IMR-90 (cell line): ENCODE results near the gene PSME3. TPM values are rescaled to one million over a fixed set of nuclear protein-coding genes. Genes with fewer than 3 reads are reported as not detected.
A peak's percentile ranks its signal among the peaks of the same experiment; 100 is the strongest.

Experiments
- ATAC-seq: fragments of 200-7000 bp; cut with Tn5 transposase; 2 replicates; pipeline ENCODE4 v1.9.1; 2020; ENCODE audit warnings: low read depth, mild to moderate bottlenecking, moderate library complexity
- BruUV-seq: library from RNA; stranded (reverse); fragments of 400-500 nt; replicated peaks from 2 replicates; lab custom pipeline; 2021; lab: Mats Ljungman, UMichigan
- CTCF ChIA-PET: fragments of 300-600 bp; formaldehyde crosslinking; extraction: SDS; loops from one replicate; lab custom pipeline; 2021; ENCODE audit warnings: antibody characterized with exemption; lab: Yijun Ruan, JAX
- POLR2A ChIA-PET: fragments of 300-600 bp; sonication (Branson Sonifier 250); formaldehyde crosslinking; loops from one replicate; lab custom pipeline; 2022; ENCODE audit warnings: antibody characterized with exemption; ENCODE audit not compliant: unreplicated experiment; lab: Charles Lee
- DNase-seq: peaks from one replicate; pipeline ENCODE4 v3.0.0; 2013
- H2AFZ ChIP-seq: replicated peaks from 2 replicates; pipeline ENCODE3; 2013; ENCODE audit warnings: low read length, mild to moderate bottlenecking; ENCODE audit not compliant: poor library complexity
- H2AK5ac ChIP-seq: 2 replicates; pipeline ENCODE4 v1.6.1; 2013; ENCODE audit warnings: low read depth, low read length, inconsistent platforms
- H2AK9ac ChIP-seq: replicated peaks from 2 replicates; pipeline ENCODE3; 2013; ENCODE audit warnings: mild to moderate bottlenecking, low read depth, low read length, moderate library complexity; ENCODE audit not compliant: poor library complexity
- H2BK120ac ChIP-seq: 2 replicates; pipeline ENCODE4 v1.6.1; 2013; ENCODE audit warnings: low read depth, low read length, inconsistent platforms
- H2BK15ac ChIP-seq: 3 replicates; pipeline ENCODE4 v1.6.1; 2013; ENCODE audit warnings: low read depth, low read length, inconsistent platforms
- H2BK20ac ChIP-seq: 2 replicates; pipeline ENCODE4 v1.6.1; 2013; ENCODE audit warnings: low read depth, mild to moderate bottlenecking, inconsistent platforms, low read length, moderate library complexity
- H2BK5ac ChIP-seq: 2 replicates; pipeline ENCODE4 v1.6.1; 2013; ENCODE audit warnings: mild to moderate bottlenecking, low read depth, low read length, inconsistent platforms; ENCODE audit not compliant: poor library complexity, severe bottlenecking
- H3K14ac ChIP-seq: replicated peaks from 2 replicates; pipeline ENCODE4 v1.6.1; 2013; ENCODE audit warnings: low read depth, low read length, inconsistent platforms
- H3K18ac ChIP-seq: 2 replicates; pipeline ENCODE4 v1.6.1; 2013; ENCODE audit warnings: low read depth, low read length, control low read depth
- H3K23ac ChIP-seq: 2 replicates; pipeline ENCODE4 v1.6.1; 2013; ENCODE audit warnings: low read depth, low read length, inconsistent platforms
- H3K27ac ChIP-seq: 2 replicates; pipeline ENCODE4 v1.5.1; 2013; ENCODE audit warnings: mild to moderate bottlenecking, control low read depth, low read length; ENCODE audit not compliant: insufficient read depth
- H3K27me3 ChIP-seq: 2 replicates; pipeline ENCODE4 v1.6.1; 2013; ENCODE audit warnings: low read length; ENCODE audit not compliant: control insufficient read depth, insufficient read depth
- H3K36me3 ChIP-seq: 2 replicates; pipeline ENCODE4 v1.6.1; 2013; ENCODE audit warnings: low read length, mixed read lengths; ENCODE audit not compliant: control insufficient read depth, insufficient read depth
- H3K4ac ChIP-seq: 2 replicates; pipeline ENCODE4 v1.6.1; 2013; ENCODE audit warnings: low read depth, low read length, inconsistent platforms
- H3K4me1 ChIP-seq: 2 replicates; pipeline ENCODE4 v1.6.1; 2013; ENCODE audit warnings: low read length, mixed read lengths; ENCODE audit not compliant: control insufficient read depth, insufficient read depth
- H3K4me2 ChIP-seq: 2 replicates; pipeline ENCODE4 v1.6.1; 2013; ENCODE audit warnings: low read depth, mild to moderate bottlenecking, control low read depth, low read length, moderate library complexity
- H3K4me3 ChIP-seq: 2 replicates; pipeline ENCODE4 v1.5.1; 2013; ENCODE audit warnings: low read depth, mild to moderate bottlenecking, control low read depth, low read length, moderate library complexity; ENCODE audit not compliant: insufficient read depth
- H3K56ac ChIP-seq: 2 replicates; pipeline ENCODE4 v1.6.1; 2013; ENCODE audit warnings: low read length, inconsistent platforms; ENCODE audit not compliant: insufficient read depth; ENCODE audit errors: extremely low read depth
- H3K79me1 ChIP-seq, 2 experiments: 2 replicates each; pipeline ENCODE4 v1.6.1; 2013; ENCODE audit warnings: low read length in 2 of 2, inconsistent platforms in 1 of 2, low read depth in 1 of 2
- H3K9ac ChIP-seq: 2 replicates; pipeline ENCODE4 v1.6.1; 2013; ENCODE audit warnings: low read depth, low read length, control low read depth
- H3K9me1 ChIP-seq: 2 replicates; pipeline ENCODE4 v1.6.1; 2013; ENCODE audit warnings: low read length, inconsistent platforms; ENCODE audit not compliant: insufficient read depth
- H3K9me3 ChIP-seq: 2 replicates; pipeline ENCODE4 v1.6.1; 2013; ENCODE audit warnings: low read length; ENCODE audit not compliant: control insufficient read depth, insufficient read depth
- H4K20me1 ChIP-seq: 2 replicates; pipeline ENCODE4 v1.6.1; 2013; ENCODE audit warnings: low read length, inconsistent platforms; ENCODE audit not compliant: insufficient read depth
- H4K5ac ChIP-seq: 2 replicates; pipeline ENCODE4 v1.6.1; 2013; ENCODE audit warnings: mild to moderate bottlenecking, low read depth, low read length, control low read depth
- H4K8ac ChIP-seq, 2 experiments: 2 replicates each; pipeline ENCODE4 v1.6.1; 2013; ENCODE audit warnings: low read depth in 2 of 2, low read length in 2 of 2, control low read depth in 1 of 2, inconsistent platforms in 1 of 2
- H4K91ac ChIP-seq: 2 replicates; pipeline ENCODE4 v1.6.1; 2013; ENCODE audit warnings: low read depth, low read length, inconsistent platforms; ENCODE audit not compliant: insufficient read depth
- BHLHE40 ChIP-seq: fragments of 150-350 bp; IDR thresholded peaks from 2 replicates; pipeline ENCODE4 v1.6.1; 2016; ENCODE audit warnings: mild to moderate bottlenecking, low read depth, low read length
- CEBPB ChIP-seq: IDR thresholded peaks from 2 replicates; pipeline ENCODE4 v1.6.1; 2012; ENCODE audit warnings: low read depth, low read length, improper control_type of control experiment
- CHD1 ChIP-seq: IDR thresholded peaks from 2 replicates; pipeline ENCODE4 v1.6.1; 2012; ENCODE audit warnings: low read depth, low read length, improper control_type of control experiment
- ELK1 ChIP-seq: fragments of 150-350 bp; IDR thresholded peaks from 2 replicates; pipeline ENCODE4 v1.6.1; 2016; ENCODE audit warnings: low read depth, mild to moderate bottlenecking, low read length, moderate library complexity, borderline replicate concordance
- FOS ChIP-seq: fragments of 150-350 bp; IDR thresholded peaks from 2 replicates; pipeline ENCODE4 v1.6.1; 2016; ENCODE audit warnings: low read depth, low read length
- MAFK ChIP-seq: IDR thresholded peaks from 2 replicates; pipeline ENCODE4 v1.6.1; 2012; ENCODE audit warnings: low read depth, low read length, improper control_type of control experiment
- MAZ ChIP-seq: IDR thresholded peaks from 2 replicates; pipeline ENCODE4 v1.6.1; 2012; ENCODE audit warnings: low read depth, mild to moderate bottlenecking, low read length, improper control_type of control experiment, moderate library complexity, borderline replicate concordance
- MXI1 ChIP-seq: IDR thresholded peaks from 2 replicates; pipeline ENCODE4 v1.6.1; 2012; ENCODE audit warnings: low read depth, mild to moderate bottlenecking, low read length, moderate library complexity, borderline replicate concordance
- NFE2L2 ChIP-seq: fragments of 150-350 bp; IDR thresholded peaks from 2 replicates; pipeline ENCODE4 v1.6.1; 2016; ENCODE audit warnings: low read depth, mild to moderate bottlenecking, low read length
- POLR2A ChIP-seq: IDR thresholded peaks from 2 replicates; pipeline ENCODE4 v1.6.1; 2012; ENCODE audit warnings: mild to moderate bottlenecking, low read depth, low read length
- RAD21 ChIP-seq: IDR thresholded peaks from 2 replicates; pipeline ENCODE4 v1.6.1; 2012; ENCODE audit warnings: low read length, improper control_type of control experiment
- RCOR1 ChIP-seq: IDR thresholded peaks from 2 replicates; pipeline ENCODE4 v1.6.1; 2012; ENCODE audit warnings: mild to moderate bottlenecking, low read length, improper control_type of control experiment; ENCODE audit not compliant: insufficient replicate concordance
- RFX5 ChIP-seq: IDR thresholded peaks from 2 replicates; pipeline ENCODE4 v1.8.0; 2012; ENCODE audit warnings: low read depth, mild to moderate bottlenecking, low read length, moderate library complexity
- SMC3 ChIP-seq: fragments of 150-350 bp; IDR thresholded peaks from 2 replicates; pipeline ENCODE4 v1.6.1; 2016; ENCODE audit warnings: low read depth, mild to moderate bottlenecking, antibody characterized with exemption, low read length, moderate library complexity
- WGBS, 2 experiments: methylation state at CpG; one replicate each; pipeline versions ENCODE4 v1.1.5 to v1.1.7; 2013; ENCODE audit warnings: missing lambda C conversion rate in 2 of 2; ENCODE audit not compliant: insufficient read length in 1 of 2; ENCODE audit errors: extremely low coverage in 2 of 2; 5-methylcytosine and 5-hydroxymethylcytosine counted together
- dilution Hi-C: fragments of 300-500 bp; cut with HindIII; formaldehyde crosslinking; loops from one replicate; pipeline ENCODE4 v1.14.3; 2018; ENCODE audit warnings: low sequenced_read_pairs; ENCODE audit not compliant: unreplicated experiment
- in situ Hi-C: fragments of 300-500 bp; cut with MboI; formaldehyde crosslinking; loops from 3 replicates; pipeline ENCODE4 v1.14.3; 2019; ENCODE audit warnings: low sequenced_read_pairs, inconsistent platforms, mixed read lengths
- intact Hi-C: fragments of 100-400 bp; cut with micrococcal nuclease; formaldehyde crosslinking; loops from 2 replicates; pipeline ENCODE4 v1.10.0; 2022
- polyA plus RNA-seq, 3 experiments: library from polyadenylated mRNA; depleted of rRNA; stranded (reverse); fragments of >200 nt; gene quantifications; 2 replicates each; pipeline ENCODE4 v1.2.3, GENCODE V29; 2012; ENCODE audit warnings: low replicate concordance in 1 of 3
- total RNA-seq: library from RNA; depleted of rRNA; stranded (reverse); fragments of >200 nt; gene quantifications from 2 replicates; pipeline ENCODE4 v1.2.3, GENCODE V29; 2012
- TF ChIP-seq, protein P1 (sequence below): fragments of 150-350 bp; IDR thresholded peaks from 2 replicates; pipeline ENCODE4 v1.6.1; 2017; ENCODE audit warnings: mild to moderate bottlenecking, antibody characterized with exemption, low read length, low read depth
- TF ChIP-seq, protein P2 (sequence below): conservative IDR thresholded peaks from 2 replicates; pipeline ENCODE4 v1.5.1; 2012; ENCODE audit warnings: mild to moderate bottlenecking, low read depth, low read length, improper control_type of control experiment

Gene PSME3
- total and polyA plus RNA-seq, 2 of the 4 experiments (the other 2 are of a cell fraction) = 72.4 to 100 TPM

DNA sequence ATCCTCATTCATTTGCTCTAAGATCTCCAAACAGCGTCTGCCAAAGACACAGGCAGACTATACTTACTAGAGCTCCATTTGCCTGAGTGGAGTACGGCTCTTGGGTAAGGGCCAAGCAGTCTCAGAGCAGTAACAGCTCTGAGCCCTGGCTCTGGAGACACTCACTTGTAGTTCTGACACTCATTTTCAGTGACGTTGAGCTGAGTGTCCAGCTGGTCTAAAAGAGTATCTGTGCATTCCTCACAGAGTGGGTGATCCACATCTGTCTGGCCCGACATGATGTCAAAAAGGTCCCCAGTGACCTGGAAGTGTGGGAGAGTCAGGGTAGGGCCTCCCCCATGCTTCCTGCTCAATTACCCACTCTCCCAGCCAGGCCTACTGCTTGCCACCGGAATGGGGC lies 14.8 kb upstream of the PSME3 start:
- no peak overlapping the region for H3K27ac ChIP-seq
- peak overlapping the region in 1 of 2 experiments; percentile 44; a peak in 1 of 4 replicates for H4K8ac ChIP-seq
- peaks cover 32 to 41% of the 10 kb centered on the region in 2 experiments for H3K79me1 ChIP-seq
- no peak overlapping the region for H2BK15ac ChIP-seq
- H3K18ac ChIP-seq = no peak overlapping the region
- H3K4me2 ChIP-seq = no peak overlapping the region
- H2AFZ ChIP-seq = no peak overlapping the region
- WGBS, 2 experiments = 84% methylated on average over 3 of the region's 5 CpGs; no CpG with 5 or more reads in 1 of the 2 experiments
- H3K27me3 ChIP-seq = no peaks in the 10 kb centered on the region
- H2BK120ac ChIP-seq = no peak overlapping the region
- 0 out of 2 replicates have a peak overlapping the region, but pooled peaks have one; percentile 3 for H3K14ac ChIP-seq
- in situ Hi-C loops (no loop called here), intact Hi-C loops (no loop called here), dilution Hi-C loops (no loop called here)
- no peak overlapping the region for H3K4ac ChIP-seq
- peak overlapping the region; percentile 23; the same call in 1 of the 2 replicates for H3K23ac ChIP-seq
- 0 out of 2 replicates have a peak overlapping the region, but pooled peaks have one; percentile 3 for H2BK20ac ChIP-seq
- no peak overlapping the region for H3K56ac ChIP-seq
- H3K4me1 ChIP-seq = no peaks in the 10 kb centered on the region; the same call in 1 of the 2 replicates
- no TSS peak for BruUV-seq
- POLR2A ChIA-PET = no interaction called here
- H3K36me3 ChIP-seq = peaks cover 40% of the 10 kb centered on the region
- no peaks in the 10 kb centered on the region for H3K9me3 ChIP-seq
- no peaks in the 10 kb centered on the region for H4K20me1 ChIP-seq
- ATAC-seq (no peak), DNase-seq (peak; percentile 33)
- 0 out of 2 replicates have a peak, but pooled peaks cover 4% of the 10 kb centered on the region for H3K9me1 ChIP-seq
- H3K4me3 ChIP-seq = no peak overlapping the region
- no peak overlapping the region for H2AK9ac ChIP-seq
- H2BK5ac ChIP-seq = peak overlapping the region; percentile 1
- no peak overlapping the region for H4K91ac ChIP-seq
- no peak overlapping the region for H3K9ac ChIP-seq
- no peak overlapping the region for H2AK5ac ChIP-seq
- TF ChIP-seq SMC3 = no peak
- TF ChIP-seq FOS = no peak
- TF ChIP-seq MAFK = no peak
- TF ChIP-seq CEBPB = no peak
- TF ChIP-seq, protein P1, sequence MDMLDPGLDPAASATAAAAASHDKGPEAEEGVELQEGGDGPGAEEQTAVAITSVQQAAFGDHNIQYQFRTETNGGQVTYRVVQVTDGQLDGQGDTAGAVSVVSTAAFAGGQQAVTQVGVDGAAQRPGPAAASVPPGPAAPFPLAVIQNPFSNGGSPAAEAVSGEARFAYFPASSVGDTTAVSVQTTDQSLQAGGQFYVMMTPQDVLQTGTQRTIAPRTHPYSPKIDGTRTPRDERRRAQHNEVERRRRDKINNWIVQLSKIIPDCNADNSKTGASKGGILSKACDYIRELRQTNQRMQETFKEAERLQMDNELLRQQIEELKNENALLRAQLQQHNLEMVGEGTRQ = no peak
- TF ChIP-seq RFX5 = no peak
- TF ChIP-seq POLR2A = no peak
- TF ChIP-seq RAD21 = no peak
- no peak for TF ChIP-seq ELK1
- TF ChIP-seq NFE2L2 = no peak
- TF ChIP-seq, protein P2, sequence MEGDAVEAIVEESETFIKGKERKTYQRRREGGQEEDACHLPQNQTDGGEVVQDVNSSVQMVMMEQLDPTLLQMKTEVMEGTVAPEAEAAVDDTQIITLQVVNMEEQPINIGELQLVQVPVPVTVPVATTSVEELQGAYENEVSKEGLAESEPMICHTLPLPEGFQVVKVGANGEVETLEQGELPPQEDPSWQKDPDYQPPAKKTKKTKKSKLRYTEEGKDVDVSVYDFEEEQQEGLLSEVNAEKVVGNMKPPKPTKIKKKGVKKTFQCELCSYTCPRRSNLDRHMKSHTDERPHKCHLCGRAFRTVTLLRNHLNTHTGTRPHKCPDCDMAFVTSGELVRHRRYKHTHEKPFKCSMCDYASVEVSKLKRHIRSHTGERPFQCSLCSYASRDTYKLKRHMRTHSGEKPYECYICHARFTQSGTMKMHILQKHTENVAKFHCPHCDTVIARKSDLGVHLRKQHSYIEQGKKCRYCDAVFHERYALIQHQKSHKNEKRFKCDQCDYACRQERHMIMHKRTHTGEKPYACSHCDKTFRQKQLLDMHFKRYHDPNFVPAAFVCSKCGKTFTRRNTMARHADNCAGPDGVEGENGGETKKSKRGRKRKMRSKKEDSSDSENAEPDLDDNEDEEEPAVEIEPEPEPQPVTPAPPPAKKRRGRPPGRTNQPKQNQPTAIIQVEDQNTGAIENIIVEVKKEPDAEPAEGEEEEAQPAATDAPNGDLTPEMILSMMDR = no peak
- TF ChIP-seq MXI1 = no peak
- TF ChIP-seq RCOR1 = no peak
- TF ChIP-seq BHLHE40 = no peak
- no peak for TF ChIP-seq MAZ
- TF ChIP-seq CHD1 = no peak
- CTCF ChIA-PET = interaction anchor here (1.2 to 1.6 kb wide), 2 partner anchors 9 to 145 kb away, joined by 3 to 5 read pairs; no protein-coding TSS in a partner anchor
- no peak overlapping the region for H4K5ac ChIP-seq
